Lower lobe of right lung (tissue), 2 donors: ENCODE data around the gene DYSF. TPM values are rescaled to one million over a fixed set of nuclear protein-coding genes. Genes with fewer than 3 reads are reported as not detected.

Experiments used
- ATAC-seq, 2 donors: fragments of 200-7000 bp; cut with Tn5 transposase; one replicate each; pipeline ENCODE4 v1.9.1; 2020 to 2022; ENCODE audit warnings: mild to moderate bottlenecking in 2 of 2, moderate library complexity in 2 of 2
- DNase-seq: peaks from one replicate; pipeline ENCODE4 v3.0.0-alpha.2; 2020
- H3K27ac ChIP-seq: fragments of 200-600 bp; one replicate; pipeline ENCODE4 v1.8.0; 2022
- H3K27me3 ChIP-seq: fragments of 200-600 bp; one replicate; pipeline ENCODE4 v1.8.0; 2022; ENCODE audit warnings: low read depth
- H3K36me3 ChIP-seq: fragments of 200-600 bp; one replicate; pipeline ENCODE4 v1.8.0; 2022; ENCODE audit warnings: mild to moderate bottlenecking
- H3K4me1 ChIP-seq: fragments of 200-600 bp; one replicate; pipeline ENCODE4 v1.8.0; 2022
- H3K4me3 ChIP-seq: fragments of 200-600 bp; one replicate; pipeline ENCODE4 v1.8.0; 2022; ENCODE audit warnings: mild to moderate bottlenecking
- H3K9me3 ChIP-seq: fragments of 200-600 bp; one replicate; pipeline ENCODE4 v1.8.0; 2022
- intact Hi-C: fragments of 100-400 bp; cut with DNase I; formaldehyde crosslinking; loops from one replicate; pipeline ENCODE4 v1.11.0; 2022
- total RNA-seq: library from RNA; stranded (reverse); fragmentation: NEBNext Ultra II Directional; extraction: Animal tissue kit (Norgen Biotek cat#: 25700); gene quantifications from one replicate; pipeline ENCODE4 v1.2.1, GENCODE V29; 2021
- TF ChIP-seq, protein P1 (sequence below): fragments of 200-600 bp; IDR thresholded peaks from one replicate; pipeline ENCODE4 v1.8.0; 2022; ENCODE audit warnings: antibody characterized with exemption, mild to moderate bottlenecking
- donor health status: DM: no; HTN: yes; CAD: no; lungs with severe emphysema.

DYSF gene
- total RNA-seq, 1 donor from 2014 or later = 41.2 TPM

GRCh38 chr2:71465356-71465755, 12.0 kb downstream of the DYSF start:
- intact Hi-C loops = no loop called here
- ATAC-seq (no peak), DNase-seq (no peak)
- Histone ChIP-seq H3K4me3 (no peak overlapping the region), H3K4me1 (peaks cover 26% of the 10 kb centered on the region), H3K36me3 (no peaks in the 10 kb centered on the region), H3K27me3 (peaks cover 24% of the 10 kb centered on the region), H3K9me3 (no peaks in the 10 kb centered on the region), H3K27ac (no peak overlapping the region)
- TF ChIP-seq, protein P1, sequence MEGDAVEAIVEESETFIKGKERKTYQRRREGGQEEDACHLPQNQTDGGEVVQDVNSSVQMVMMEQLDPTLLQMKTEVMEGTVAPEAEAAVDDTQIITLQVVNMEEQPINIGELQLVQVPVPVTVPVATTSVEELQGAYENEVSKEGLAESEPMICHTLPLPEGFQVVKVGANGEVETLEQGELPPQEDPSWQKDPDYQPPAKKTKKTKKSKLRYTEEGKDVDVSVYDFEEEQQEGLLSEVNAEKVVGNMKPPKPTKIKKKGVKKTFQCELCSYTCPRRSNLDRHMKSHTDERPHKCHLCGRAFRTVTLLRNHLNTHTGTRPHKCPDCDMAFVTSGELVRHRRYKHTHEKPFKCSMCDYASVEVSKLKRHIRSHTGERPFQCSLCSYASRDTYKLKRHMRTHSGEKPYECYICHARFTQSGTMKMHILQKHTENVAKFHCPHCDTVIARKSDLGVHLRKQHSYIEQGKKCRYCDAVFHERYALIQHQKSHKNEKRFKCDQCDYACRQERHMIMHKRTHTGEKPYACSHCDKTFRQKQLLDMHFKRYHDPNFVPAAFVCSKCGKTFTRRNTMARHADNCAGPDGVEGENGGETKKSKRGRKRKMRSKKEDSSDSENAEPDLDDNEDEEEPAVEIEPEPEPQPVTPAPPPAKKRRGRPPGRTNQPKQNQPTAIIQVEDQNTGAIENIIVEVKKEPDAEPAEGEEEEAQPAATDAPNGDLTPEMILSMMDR = no peak

- intact Hi-C loops = no loop called here
- DNase-seq (no peak), ATAC-seq (no peak)
- no peaks in the 10 kb centered on the region for H3K9me3 ChIP-seq
- H3K36me3 ChIP-seq = no peaks in the 10 kb centered on the region
- peak overlapping the region; percentile 73 for H3K4me3 ChIP-seq
- peaks cover 21% of the 10 kb centered on the region for H3K4me1 ChIP-seq
- peak overlapping the region; percentile 66 for H3K27ac ChIP-seq
- TF ChIP-seq, protein P1 = no peak
- H3K27me3 ChIP-seq = peaks cover 24% of the 10 kb centered on the region
Measured at GRCh38 chr2:71465961-71466300, 12.6 kb downstream of the DYSF start.

GRCh38 chr2:71466301-71467179, 13.2 kb downstream of the DYSF start:
- intact Hi-C loops = no loop called here
- H3K9me3 ChIP-seq = no peaks in the 10 kb centered on the region
- DNase-seq (peak; percentile 56), ATAC-seq (peak; percentile 62 to 71)
- TF ChIP-seq, protein P1 = no peak
- H3K4me3 ChIP-seq = peak overlapping the region; percentile 73
- H3K36me3 ChIP-seq = no peaks in the 10 kb centered on the region
- peaks cover 19% of the 10 kb centered on the region for H3K4me1 ChIP-seq
- peaks cover 24% of the 10 kb centered on the region for H3K27me3 ChIP-seq
- peak overlapping the region; percentile 66 for H3K27ac ChIP-seq

GRCh38 chr2:71467180-71467815, 13.9 kb downstream of the DYSF start:
- TF ChIP-seq, protein P1 = no peak
- intact Hi-C loops = no loop called here
- DNase-seq (no peak), ATAC-seq (no peak)
- H3K36me3 ChIP-seq = no peaks in the 10 kb centered on the region
- peak overlapping the region; percentile 66 for H3K27ac ChIP-seq
- peaks cover 19% of the 10 kb centered on the region for H3K4me1 ChIP-seq
- H3K9me3 ChIP-seq = no peaks in the 10 kb centered on the region
- peak overlapping the region; percentile 73 for H3K4me3 ChIP-seq
- peaks cover 24% of the 10 kb centered on the region for H3K27me3 ChIP-seq

GRCh38 chr2:71468279-71469015, 15.1 kb downstream of the DYSF start:
- intact Hi-C loops = no loop called here
- no peak overlapping the region for H3K27ac ChIP-seq
- peak overlapping the region; percentile 73 for H3K4me3 ChIP-seq
- H3K4me1 ChIP-seq = peaks cover 19% of the 10 kb centered on the region
- TF ChIP-seq, protein P1 = no peak
- H3K9me3 ChIP-seq = no peaks in the 10 kb centered on the region
- no peaks in the 10 kb centered on the region for H3K36me3 ChIP-seq
- ATAC-seq = no peak
- no peak for DNase-seq
- peaks cover 24% of the 10 kb centered on the region for H3K27me3 ChIP-seq
